ENCODE results near the gene LLGL1.
A peak's percentile ranks its signal among the peaks of the same experiment; 100 is the strongest.

LLGL1 gene

GRCh38 chr17:18235743-18236256 lies 10.4 kb downstream of the LLGL1 start:
- Histone ChIP-seq H3K9ac (ENCODE audit: low read length) (peak overlapping the region; percentile 9), H3K9me3 (ENCODE audit: control insufficient read depth, low read length) (no peaks in the 10 kb centered on the region), H3K36me3 (ENCODE audit: control insufficient read depth, insufficient read depth, low read length) (no peaks in the 10 kb centered on the region), H3K4me1 (ENCODE audit: control insufficient read depth, insufficient read depth, low read length) (peaks cover 13% of the 10 kb centered on the region), H3K4me3 (ENCODE audit: low read length) (no peak overlapping the region), H3K27me3 (ENCODE audit: control insufficient read depth, insufficient read depth, low read length) (no peaks in the 10 kb centered on the region)

GRCh38 chr17:18236494-18236893 lies 11.1 kb downstream of the LLGL1 start:
- H3K9me3 ChIP-seq (ENCODE audit: control insufficient read depth, low read length), result no peaks in the 10 kb centered on the region
- no peak overlapping the region for H3K9ac ChIP-seq (ENCODE audit: low read length)
- no peaks in the 10 kb centered on the region for H3K36me3 ChIP-seq (ENCODE audit: control insufficient read depth, insufficient read depth, low read length)
- peaks cover 13% of the 10 kb centered on the region for H3K4me1 ChIP-seq (ENCODE audit: control insufficient read depth, insufficient read depth, low read length)
- H3K4me3 ChIP-seq (ENCODE audit: low read length), result no peak overlapping the region
- no peaks in the 10 kb centered on the region for H3K27me3 ChIP-seq (ENCODE audit: control insufficient read depth, insufficient read depth, low read length)

GRCh38 chr17:18237461-18237860 lies 12.0 kb downstream of the LLGL1 start:
- Histone ChIP-seq H3K9me3 (ENCODE audit: control insufficient read depth, low read length) (no peaks in the 10 kb centered on the region), H3K4me1 (ENCODE audit: control insufficient read depth, insufficient read depth, low read length) (peaks cover 13% of the 10 kb centered on the region), H3K9ac (ENCODE audit: low read length) (no peak overlapping the region), H3K4me3 (ENCODE audit: low read length) (no peak overlapping the region), H3K27me3 (ENCODE audit: control insufficient read depth, insufficient read depth, low read length) (no peaks in the 10 kb centered on the region), H3K36me3 (ENCODE audit: control insufficient read depth, insufficient read depth, low read length) (no peaks in the 10 kb centered on the region)

GRCh38 chr17:18238299-18238698 lies 12.9 kb downstream of the LLGL1 start:
- H3K9ac ChIP-seq (ENCODE audit: low read length), result no peak overlapping the region
- no peaks in the 10 kb centered on the region for H3K36me3 ChIP-seq (ENCODE audit: control insufficient read depth, insufficient read depth, low read length)
- no peak overlapping the region for H3K4me3 ChIP-seq (ENCODE audit: low read length)
- H3K9me3 ChIP-seq (ENCODE audit: control insufficient read depth, low read length), result no peaks in the 10 kb centered on the region
- no peaks in the 10 kb centered on the region for H3K27me3 ChIP-seq (ENCODE audit: control insufficient read depth, insufficient read depth, low read length)
- peaks cover 13% of the 10 kb centered on the region for H3K4me1 ChIP-seq (ENCODE audit: control insufficient read depth, insufficient read depth, low read length)

- peaks cover 7% of the 10 kb centered on the region for H3K4me1 ChIP-seq (ENCODE audit: control insufficient read depth, insufficient read depth, low read length)
- no peak overlapping the region for H3K9ac ChIP-seq (ENCODE audit: low read length)
- H3K9me3 ChIP-seq (ENCODE audit: control insufficient read depth, low read length), result no peaks in the 10 kb centered on the region
- no peak overlapping the region for H3K4me3 ChIP-seq (ENCODE audit: low read length)
- H3K36me3 ChIP-seq (ENCODE audit: control insufficient read depth, insufficient read depth, low read length), result peaks cover 7% of the 10 kb centered on the region
- no peaks in the 10 kb centered on the region for H3K27me3 ChIP-seq (ENCODE audit: control insufficient read depth, insufficient read depth, low read length)
Observed at GRCh38 chr17:18240449-18240848, 15.0 kb downstream of the LLGL1 start.

GRCh38 chr17:18241229-18241871 lies 15.9 kb downstream of the LLGL1 start:
- H3K9me3 ChIP-seq (ENCODE audit: control insufficient read depth, low read length), result no peaks in the 10 kb centered on the region
- no peak overlapping the region for H3K9ac ChIP-seq (ENCODE audit: low read length)
- H3K4me1 ChIP-seq (ENCODE audit: control insufficient read depth, insufficient read depth, low read length), result peaks cover 6% of the 10 kb centered on the region
- H3K4me3 ChIP-seq (ENCODE audit: low read length), result no peak overlapping the region
- H3K27me3 ChIP-seq (ENCODE audit: control insufficient read depth, insufficient read depth, low read length), result no peaks in the 10 kb centered on the region
- peaks cover 9% of the 10 kb centered on the region for H3K36me3 ChIP-seq (ENCODE audit: control insufficient read depth, insufficient read depth, low read length)

GRCh38 chr17:18245038-18245776 lies 19.8 kb downstream of the LLGL1 start:
- Histone ChIP-seq H3K9me3 (ENCODE audit: control insufficient read depth, low read length) (no peaks in the 10 kb centered on the region), H3K4me3 (ENCODE audit: low read length) (no peak overlapping the region), H3K27me3 (ENCODE audit: control insufficient read depth, insufficient read depth, low read length) (no peaks in the 10 kb centered on the region), H3K4me1 (ENCODE audit: control insufficient read depth, insufficient read depth, low read length) (peaks cover 22% of the 10 kb centered on the region), H3K36me3 (ENCODE audit: control insufficient read depth, insufficient read depth, low read length) (peaks cover 16% of the 10 kb centered on the region), H3K9ac (ENCODE audit: low read length) (no peak overlapping the region)

GRCh38 chr17:18246109-18246725 lies 20.8 kb downstream of the LLGL1 start:
- peaks cover 23% of the 10 kb centered on the region for H3K36me3 ChIP-seq (ENCODE audit: control insufficient read depth, insufficient read depth, low read length)
- H3K9ac ChIP-seq (ENCODE audit: low read length), result no peak overlapping the region
- no peaks in the 10 kb centered on the region for H3K9me3 ChIP-seq (ENCODE audit: control insufficient read depth, low read length)
- H3K27me3 ChIP-seq (ENCODE audit: control insufficient read depth, insufficient read depth, low read length), result no peaks in the 10 kb centered on the region
- H3K4me3 ChIP-seq (ENCODE audit: low read length), result no peak overlapping the region
- H3K4me1 ChIP-seq (ENCODE audit: control insufficient read depth, insufficient read depth, low read length), result peaks cover 30% of the 10 kb centered on the region

- Histone ChIP-seq H3K36me3 (ENCODE audit: control insufficient read depth, insufficient read depth, low read length) (peaks cover 23% of the 10 kb centered on the region), H3K9me3 (ENCODE audit: control insufficient read depth, low read length) (no peaks in the 10 kb centered on the region), H3K9ac (ENCODE audit: low read length) (no peak overlapping the region), H3K27me3 (ENCODE audit: control insufficient read depth, insufficient read depth, low read length) (no peaks in the 10 kb centered on the region), H3K4me1 (ENCODE audit: control insufficient read depth, insufficient read depth, low read length) (peaks cover 30% of the 10 kb centered on the region), H3K4me3 (ENCODE audit: low read length) (no peak overlapping the region)
Observed at GRCh38 chr17:18246880-18247612, 21.6 kb downstream of the LLGL1 start.

GRCh38 chr17:18247613-18248001 lies 22.2 kb downstream of the LLGL1 start:
- no peak overlapping the region for H3K4me3 ChIP-seq (ENCODE audit: low read length)
- peaks cover 30% of the 10 kb centered on the region for H3K4me1 ChIP-seq (ENCODE audit: control insufficient read depth, insufficient read depth, low read length)
- H3K9me3 ChIP-seq (ENCODE audit: control insufficient read depth, low read length), result no peaks in the 10 kb centered on the region
- H3K36me3 ChIP-seq (ENCODE audit: control insufficient read depth, insufficient read depth, low read length), result peaks cover 23% of the 10 kb centered on the region
- no peaks in the 10 kb centered on the region for H3K27me3 ChIP-seq (ENCODE audit: control insufficient read depth, insufficient read depth, low read length)
- no peak overlapping the region for H3K9ac ChIP-seq (ENCODE audit: low read length)

- Histone ChIP-seq H3K27me3 (ENCODE audit: control insufficient read depth, insufficient read depth, low read length) (no peaks in the 10 kb centered on the region), H3K36me3 (ENCODE audit: control insufficient read depth, insufficient read depth, low read length) (peaks cover 25% of the 10 kb centered on the region), H3K4me1 (ENCODE audit: control insufficient read depth, insufficient read depth, low read length) (peaks cover 30% of the 10 kb centered on the region), H3K9me3 (ENCODE audit: control insufficient read depth, low read length) (no peaks in the 10 kb centered on the region), H3K9ac (ENCODE audit: low read length) (no peak overlapping the region), H3K4me3 (ENCODE audit: low read length) (no peak overlapping the region)
Observed at GRCh38 chr17:18248300-18248731, 22.9 kb downstream of the LLGL1 start.

Data from mucosa of stomach (tissue), 1 donor.